ENCODE measurements around the gene PKHD1. TPM values are rescaled to one million over a fixed set of nuclear protein-coding genes. Genes with fewer than 3 reads are reported as not detected.

The PKHD1 gene
- total RNA-seq, 1 donor from 2014 or later = not detected

GRCh38 chr6:52108128-52108527 lies 20.7 kb upstream of the PKHD1 start:
- no peak for DNase-seq (ENCODE audit: low read depth, low spot score)

- DNase-seq (ENCODE audit: low read depth, low spot score) = no peak
These were observed 19.6 kb upstream of the PKHD1 start for GRCh38 chr6:52106994-52107393.

- no peak for DNase-seq (ENCODE audit: low read depth, low spot score)
These were observed 17.6 kb upstream of the PKHD1 start for GRCh38 chr6:52104979-52105378.

GRCh38 chr6:52103623-52104022 lies 16.2 kb upstream of the PKHD1 start:
- no peak for DNase-seq (ENCODE audit: low read depth, low spot score)

GRCh38 chr6:52102405-52102804 lies 15.0 kb upstream of the PKHD1 start:
- DNase-seq (ENCODE audit: low read depth, low spot score) = no peak

GRCh38 chr6:52098721-52099120 lies 11.3 kb upstream of the PKHD1 start:
- DNase-seq (ENCODE audit: low read depth, low spot score) = no peak

- DNase-seq (ENCODE audit: low read depth, low spot score) = no peak
These were observed 2.4 kb upstream of the PKHD1 start for GRCh38 chr6:52089758-52090348.

- DNase-seq (ENCODE audit: low read depth, low spot score) = no peak
These were observed 672 bp downstream of the PKHD1 start for GRCh38 chr6:52086741-52087140.

GRCh38 chr6:52081237-52081636 lies 6.2 kb downstream of the PKHD1 start:
- DNase-seq (ENCODE audit: low read depth, low spot score) = no peak

- DNase-seq (ENCODE audit: low read depth, low spot score) = no peak
These were observed 9.3 kb downstream of the PKHD1 start for GRCh38 chr6:52077961-52078625.

GRCh38 chr6:52077180-52077884 lies 10.1 kb downstream of the PKHD1 start:
- DNase-seq (ENCODE audit: low read depth, low spot score) = no peak

- DNase-seq (ENCODE audit: low read depth, low spot score) = no peak
These were observed 10.6 kb downstream of the PKHD1 start for GRCh38 chr6:52076791-52077179.

- DNase-seq (ENCODE audit: low read depth, low spot score) = no peak
These were observed 12.7 kb downstream of the PKHD1 start for GRCh38 chr6:52074716-52075115.

- DNase-seq (ENCODE audit: low read depth, low spot score) = no peak
These were observed 13.3 kb downstream of the PKHD1 start for GRCh38 chr6:52074155-52074554.

- DNase-seq (ENCODE audit: low read depth, low spot score) = no peak
These were observed 21.8 kb downstream of the PKHD1 start for GRCh38 chr6:52065621-52066020.

GRCh38 chr6:52063584-52064344 lies 23.6 kb downstream of the PKHD1 start:
- DNase-seq (ENCODE audit: low read depth, low spot score) = peak; percentile 4

- no peak for DNase-seq (ENCODE audit: low read depth, low spot score)
These were observed 25.9 kb downstream of the PKHD1 start for GRCh38 chr6:52061481-52061880.

- no peak for DNase-seq (ENCODE audit: low read depth, low spot score)
These were observed 27.6 kb downstream of the PKHD1 start for GRCh38 chr6:52059821-52060220.

GRCh38 chr6:52055451-52055850 lies 32.0 kb downstream of the PKHD1 start:
- DNase-seq (ENCODE audit: low read depth, low spot score) = no peak

GRCh38 chr6:52053038-52053695 lies 34.2 kb downstream of the PKHD1 start:
- DNase-seq (ENCODE audit: low read depth, low spot score) = no peak

- DNase-seq (ENCODE audit: low read depth, low spot score) = no peak
These were observed 37.4 kb downstream of the PKHD1 start for GRCh38 chr6:52050051-52050405.

Measured in pulmonary artery endothelial cell (primary cell).